ENCODE data around the gene OPN1MW2. TPM values are rescaled to one million over a fixed set of nuclear protein-coding genes. Genes with fewer than 3 reads are reported as not detected.
"Not testable (repeated sequence)": the region's sequence is repeated elsewhere in the genome, so short reads cannot be mapped to it uniquely, and the experiment has no call there.

OPN1MW2 gene
- total RNA-seq: not detected

DNA sequence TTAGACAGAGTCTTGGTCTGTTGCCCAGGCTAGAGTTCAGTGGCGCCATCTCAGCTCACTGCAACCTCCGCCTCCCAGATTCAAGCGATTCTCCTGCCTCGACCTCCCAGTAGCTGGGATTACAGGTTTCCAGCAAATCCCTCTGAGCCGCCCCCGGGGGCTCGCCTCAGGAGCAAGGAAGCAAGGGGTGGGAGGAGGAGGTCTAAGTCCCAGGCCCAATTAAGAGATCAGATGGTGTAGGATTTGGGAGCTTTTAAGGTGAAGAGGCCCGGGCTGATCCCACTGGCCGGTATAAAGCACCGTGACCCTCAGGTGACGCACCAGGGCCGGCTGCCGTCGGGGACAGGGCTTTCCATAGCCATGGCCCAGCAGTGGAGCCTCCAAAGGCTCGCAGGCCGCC lies at the start of gene OPN1MW2:
Gene OPN1MW2, plus strand, starts transcription at position 301 of the 400 bp plus-strand sequence. Its CDS starts 60 bp downstream, at position 361.
- H3K27ac Mint-ChIP-seq; intact Hi-C loops (cut with micrococcal nuclease); H3K36me3 Mint-ChIP-seq; H3K27me3 Mint-ChIP-seq; H3K4me1 Mint-ChIP-seq (ENCODE audit: low read depth); DNase-seq; H3K4me3 Mint-ChIP-seq; H3K9me3 Mint-ChIP-seq; POLR2A ChIA-PET; CTCF ChIA-PET: not testable (repeated sequence)

DNA sequence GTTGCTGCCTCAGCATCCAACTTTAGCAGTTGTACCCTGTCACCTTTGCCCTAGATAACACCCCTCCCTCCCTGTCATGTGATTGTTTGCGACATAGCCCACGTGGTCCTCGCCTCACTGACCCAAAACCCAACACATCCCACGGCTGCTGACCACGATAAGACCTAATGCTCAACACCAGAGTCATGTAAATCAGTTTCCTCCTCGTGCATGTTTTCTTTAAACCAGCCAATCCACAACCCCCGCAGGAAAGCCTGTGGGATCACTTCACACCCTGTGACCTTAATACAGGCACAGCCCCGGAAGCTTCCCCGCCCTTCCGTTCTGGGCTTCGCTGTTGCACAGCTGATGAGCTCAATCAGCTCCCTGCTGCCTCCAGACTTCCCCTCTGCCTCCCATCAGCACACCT lies 47.0 kb upstream of the OPN1MW2 start:
- H3K36me3 Mint-ChIP-seq; CTCF ChIA-PET; H3K27me3 Mint-ChIP-seq; H3K9me3 Mint-ChIP-seq; DNase-seq; POLR2A ChIA-PET; H3K4me1 Mint-ChIP-seq (ENCODE audit: low read depth); H3K4me3 Mint-ChIP-seq; H3K27ac Mint-ChIP-seq; intact Hi-C loops (cut with micrococcal nuclease): not testable (repeated sequence)

DNA sequence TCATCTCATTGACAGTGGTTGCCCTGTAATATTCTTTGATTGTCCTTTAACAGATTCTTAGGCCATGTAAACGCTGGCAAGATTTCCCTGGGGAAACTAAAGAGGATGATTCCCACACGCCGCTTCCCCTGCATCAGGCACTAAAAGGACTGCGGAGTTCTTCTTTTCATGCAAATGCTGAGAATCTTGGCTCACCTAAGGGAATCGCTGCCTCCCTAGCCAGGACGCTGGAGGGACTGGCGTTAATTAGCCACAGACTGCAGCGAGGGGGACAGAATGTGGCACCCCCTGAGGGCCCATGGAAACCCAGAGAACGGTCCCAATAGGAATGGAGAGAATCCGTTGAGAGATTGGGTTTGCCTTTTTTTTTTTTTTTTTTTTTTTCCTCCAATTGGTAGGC lies 45.2 kb upstream of the OPN1MW2 start:
- H3K9me3 Mint-ChIP-seq; H3K4me1 Mint-ChIP-seq (ENCODE audit: low read depth); POLR2A ChIA-PET; intact Hi-C loops (cut with micrococcal nuclease); H3K27ac Mint-ChIP-seq; CTCF ChIA-PET; H3K4me3 Mint-ChIP-seq; H3K27me3 Mint-ChIP-seq; H3K36me3 Mint-ChIP-seq; DNase-seq: not testable (repeated sequence)

DNA sequence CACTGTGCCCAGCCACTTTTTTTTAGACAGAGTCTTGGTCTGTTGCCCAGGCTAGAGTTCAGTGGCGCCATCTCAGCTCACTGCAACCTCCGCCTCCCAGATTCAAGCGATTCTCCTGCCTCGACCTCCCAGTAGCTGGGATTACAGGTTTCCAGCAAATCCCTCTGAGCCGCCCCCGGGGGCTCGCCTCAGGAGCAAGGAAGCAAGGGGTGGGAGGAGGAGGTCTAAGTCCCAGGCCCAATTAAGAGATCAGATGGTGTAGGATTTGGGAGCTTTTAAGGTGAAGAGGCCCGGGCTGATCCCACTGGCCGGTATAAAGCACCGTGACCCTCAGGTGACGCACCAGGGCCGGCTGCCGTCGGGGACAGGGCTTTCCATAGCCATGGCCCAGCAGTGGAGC lies 37.3 kb upstream of the OPN1MW2 start, which contains the start of gene OPN1MW:
Gene OPN1MW, plus strand, starts transcription at position 301 of the 400 bp plus-strand sequence. Its CDS starts 82 bp downstream, at position 383.
- DNase-seq; POLR2A ChIA-PET; CTCF ChIA-PET; H3K9me3 Mint-ChIP-seq; H3K4me1 Mint-ChIP-seq (ENCODE audit: low read depth); intact Hi-C loops (cut with micrococcal nuclease); H3K4me3 Mint-ChIP-seq; H3K27me3 Mint-ChIP-seq; H3K36me3 Mint-ChIP-seq; H3K27ac Mint-ChIP-seq: not testable (repeated sequence)

DNA sequence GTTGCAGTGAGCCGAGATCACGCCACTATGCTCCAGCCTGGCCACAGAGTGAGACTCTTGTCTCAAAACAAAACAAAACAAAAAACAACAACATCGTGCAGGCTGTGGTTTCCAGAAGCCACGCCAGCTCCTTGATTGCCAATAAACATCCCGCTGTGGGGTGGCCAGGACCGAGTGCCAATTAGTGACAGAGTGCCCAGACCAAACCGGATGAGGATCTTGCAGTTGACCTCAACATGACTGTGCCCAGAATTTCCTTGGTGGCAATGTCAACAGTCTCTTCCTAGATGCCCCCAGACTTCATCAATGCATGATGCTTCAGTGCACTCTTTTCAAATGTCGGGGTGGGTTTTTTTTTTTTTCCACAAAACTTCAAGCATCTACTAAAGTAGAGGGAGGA lies 35.8 kb upstream of the OPN1MW2 start:
- intact Hi-C loops (cut with micrococcal nuclease); POLR2A ChIA-PET; H3K27ac Mint-ChIP-seq; CTCF ChIA-PET; H3K4me1 Mint-ChIP-seq (ENCODE audit: low read depth); H3K4me3 Mint-ChIP-seq; H3K27me3 Mint-ChIP-seq; H3K36me3 Mint-ChIP-seq; DNase-seq; H3K9me3 Mint-ChIP-seq: not testable (repeated sequence)

DNA sequence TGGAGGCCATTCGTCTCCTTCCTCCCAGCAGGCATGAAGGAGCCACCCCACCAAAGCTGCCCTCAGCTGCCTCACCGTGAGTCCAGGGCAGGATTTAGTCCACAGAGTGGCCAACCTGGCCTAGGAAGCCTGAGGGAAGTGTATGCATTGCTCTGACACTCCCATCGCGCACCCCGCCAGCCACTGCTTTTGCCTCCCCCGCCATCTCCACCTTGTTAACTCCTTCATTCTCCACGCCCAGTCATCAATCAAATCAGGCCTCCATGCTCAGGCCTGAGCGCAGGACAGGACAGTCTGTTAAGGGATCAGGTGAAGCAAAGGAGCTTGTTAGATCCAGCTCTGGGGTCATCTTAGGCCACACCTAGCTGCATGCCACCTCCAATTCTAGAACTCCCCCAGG lies 26.7 kb upstream of the OPN1MW2 start:
- DNase-seq; H3K27me3 Mint-ChIP-seq; POLR2A ChIA-PET; intact Hi-C loops (cut with micrococcal nuclease); H3K27ac Mint-ChIP-seq; H3K36me3 Mint-ChIP-seq; H3K4me3 Mint-ChIP-seq; H3K4me1 Mint-ChIP-seq (ENCODE audit: low read depth); CTCF ChIA-PET; H3K9me3 Mint-ChIP-seq: not testable (repeated sequence)

DNA sequence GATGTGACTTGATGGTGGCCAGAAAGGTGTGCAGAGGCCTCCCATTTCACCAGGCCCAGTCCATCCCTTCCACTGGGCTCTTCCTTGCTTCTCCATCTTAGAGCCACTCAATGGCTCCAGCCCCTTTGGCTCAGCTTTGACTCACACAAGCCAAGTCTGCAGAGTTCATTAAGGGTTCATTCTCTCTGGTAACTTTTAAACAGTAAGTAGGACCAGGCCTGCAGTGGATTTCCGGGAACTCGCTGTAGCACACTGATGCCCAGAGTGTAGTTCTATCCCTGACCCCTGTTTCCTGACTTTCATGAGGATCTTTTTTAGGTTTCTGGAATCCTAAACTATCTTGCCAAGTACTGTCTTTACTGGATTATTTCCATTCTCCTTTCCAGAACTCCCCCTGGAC lies 25.2 kb upstream of the OPN1MW2 start:
- POLR2A ChIA-PET; intact Hi-C loops (cut with micrococcal nuclease); H3K9me3 Mint-ChIP-seq; H3K27ac Mint-ChIP-seq; H3K36me3 Mint-ChIP-seq; CTCF ChIA-PET; H3K27me3 Mint-ChIP-seq; H3K4me1 Mint-ChIP-seq (ENCODE audit: low read depth); DNase-seq; H3K4me3 Mint-ChIP-seq: not testable (repeated sequence)

DNA sequence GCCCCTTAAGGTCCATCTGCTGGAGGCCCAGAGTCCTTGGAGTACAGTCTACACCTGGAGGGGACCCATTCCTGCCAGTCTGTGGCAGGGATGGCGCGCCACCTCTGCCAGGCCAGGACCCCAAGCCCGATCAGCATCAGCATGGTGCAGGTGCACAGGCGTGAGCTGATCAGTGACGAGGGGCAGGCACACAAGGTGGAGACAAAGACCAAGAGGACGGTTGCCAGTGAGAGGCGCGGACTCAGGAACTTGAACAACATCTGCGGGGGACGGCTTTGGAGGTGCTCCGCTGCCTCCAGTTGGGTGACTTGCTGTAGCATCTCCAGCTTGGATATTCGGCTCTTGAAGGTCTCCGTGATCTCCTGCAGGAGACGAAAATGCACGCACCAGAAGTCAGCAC lies 23.1 kb upstream of the OPN1MW2 start:
- CTCF ChIA-PET; H3K27me3 Mint-ChIP-seq; POLR2A ChIA-PET; H3K27ac Mint-ChIP-seq; intact Hi-C loops (cut with micrococcal nuclease); H3K4me3 Mint-ChIP-seq; H3K4me1 Mint-ChIP-seq (ENCODE audit: low read depth); DNase-seq; H3K9me3 Mint-ChIP-seq; H3K36me3 Mint-ChIP-seq: not testable (repeated sequence)

DNA sequence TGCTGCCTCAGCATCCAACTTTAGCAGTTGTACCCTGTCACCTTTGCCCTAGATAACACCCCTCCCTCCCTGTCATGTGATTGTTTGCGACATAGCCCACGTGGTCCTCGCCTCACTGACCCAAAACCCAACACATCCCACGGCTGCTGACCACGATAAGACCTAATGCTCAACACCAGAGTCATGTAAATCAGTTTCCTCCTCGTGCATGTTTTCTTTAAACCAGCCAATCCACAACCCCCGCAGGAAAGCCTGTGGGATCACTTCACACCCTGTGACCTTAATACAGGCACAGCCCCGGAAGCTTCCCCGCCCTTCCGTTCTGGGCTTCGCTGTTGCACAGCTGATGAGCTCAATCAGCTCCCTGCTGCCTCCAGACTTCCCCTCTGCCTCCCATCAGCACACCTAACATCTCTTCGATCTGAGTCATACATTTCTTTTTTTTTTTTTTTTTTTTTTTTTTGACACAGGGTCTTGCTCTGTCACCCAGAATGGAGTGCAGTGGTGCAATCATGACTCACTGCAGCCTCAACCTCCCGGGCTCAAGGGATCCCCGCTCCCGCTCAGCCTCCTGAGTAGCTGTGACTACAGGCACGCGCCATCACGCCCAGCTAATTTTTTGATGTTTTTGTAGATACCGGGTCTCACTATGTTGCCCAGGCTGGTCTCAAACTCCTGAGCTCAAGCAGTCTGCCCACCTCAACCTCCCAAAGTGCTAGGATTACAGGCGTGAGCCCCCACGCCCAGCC lies 9.7 kb upstream of the OPN1MW2 start:
- H3K4me3 Mint-ChIP-seq; CTCF ChIA-PET; intact Hi-C loops (cut with micrococcal nuclease): not testable (repeated sequence)

DNA sequence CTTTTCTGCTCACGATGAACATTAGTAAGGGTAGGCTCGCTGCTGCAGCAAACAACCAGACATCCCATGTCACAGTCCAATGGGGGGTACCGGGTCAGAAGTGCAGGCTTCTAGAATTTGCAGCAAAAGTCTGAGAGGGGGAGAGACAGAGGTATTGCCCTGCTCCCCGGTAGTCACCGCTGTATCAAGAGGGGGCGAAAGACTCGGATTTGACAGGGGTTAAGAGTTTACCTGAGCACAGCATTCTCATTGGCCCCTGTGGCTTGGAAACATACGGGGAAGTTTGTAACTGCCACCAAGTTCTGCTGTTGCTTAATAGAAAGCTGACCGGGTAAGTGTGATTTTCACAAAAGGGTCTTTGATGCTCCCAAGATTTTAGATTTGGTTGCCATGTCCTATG lies 8.5 kb upstream of the OPN1MW2 start:
- CTCF ChIA-PET; H3K27me3 Mint-ChIP-seq; H3K4me3 Mint-ChIP-seq; DNase-seq; H3K36me3 Mint-ChIP-seq; H3K4me1 Mint-ChIP-seq (ENCODE audit: low read depth); intact Hi-C loops (cut with micrococcal nuclease); POLR2A ChIA-PET; H3K9me3 Mint-ChIP-seq; H3K27ac Mint-ChIP-seq: not testable (repeated sequence)

More for the DNA sequence above, 9.7 kb upstream of the OPN1MW2 start:
- H3K27me3 Mint-ChIP-seq; H3K4me1 Mint-ChIP-seq (ENCODE audit: low read depth); DNase-seq; H3K9me3 Mint-ChIP-seq; POLR2A ChIA-PET; H3K36me3 Mint-ChIP-seq; H3K27ac Mint-ChIP-seq: not testable (repeated sequence)

DNA sequence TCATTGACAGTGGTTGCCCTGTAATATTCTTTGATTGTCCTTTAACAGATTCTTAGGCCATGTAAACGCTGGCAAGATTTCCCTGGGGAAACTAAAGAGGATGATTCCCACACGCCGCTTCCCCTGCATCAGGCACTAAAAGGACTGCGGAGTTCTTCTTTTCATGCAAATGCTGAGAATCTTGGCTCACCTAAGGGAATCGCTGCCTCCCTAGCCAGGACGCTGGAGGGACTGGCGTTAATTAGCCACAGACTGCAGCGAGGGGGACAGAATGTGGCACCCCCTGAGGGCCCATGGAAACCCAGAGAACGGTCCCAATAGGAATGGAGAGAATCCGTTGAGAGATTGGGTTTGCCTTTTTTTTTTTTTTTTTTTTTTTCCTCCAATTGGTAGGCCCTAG lies 8.1 kb upstream of the OPN1MW2 start:
- intact Hi-C loops (cut with micrococcal nuclease); H3K9me3 Mint-ChIP-seq; H3K27me3 Mint-ChIP-seq; H3K27ac Mint-ChIP-seq; H3K36me3 Mint-ChIP-seq; POLR2A ChIA-PET; DNase-seq; H3K4me1 Mint-ChIP-seq (ENCODE audit: low read depth); CTCF ChIA-PET; H3K4me3 Mint-ChIP-seq: not testable (repeated sequence)

DNA sequence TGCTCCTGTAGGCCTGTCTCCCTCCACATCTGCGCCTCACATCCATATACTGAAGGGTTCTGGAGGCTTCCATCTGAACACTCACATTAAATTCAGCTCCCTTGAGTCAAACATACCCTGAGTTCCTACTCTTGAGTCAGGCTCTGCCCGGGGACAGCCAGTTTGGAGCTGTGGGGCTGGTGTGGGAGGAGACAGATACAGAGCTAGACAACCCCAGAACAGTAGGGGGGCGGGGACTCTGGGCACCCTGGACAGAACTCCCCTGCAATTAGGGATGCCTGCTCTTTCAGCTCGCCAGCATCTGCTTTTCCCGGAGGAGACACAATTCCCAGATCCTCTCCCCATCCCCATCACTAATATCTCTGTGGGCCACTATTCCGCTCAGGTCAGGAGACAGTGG lies 5.7 kb downstream of the OPN1MW2 start:
- H3K36me3 Mint-ChIP-seq; DNase-seq; H3K27me3 Mint-ChIP-seq; POLR2A ChIA-PET; H3K4me1 Mint-ChIP-seq (ENCODE audit: low read depth); H3K27ac Mint-ChIP-seq; H3K9me3 Mint-ChIP-seq; CTCF ChIA-PET; intact Hi-C loops (cut with micrococcal nuclease); H3K4me3 Mint-ChIP-seq: not testable (repeated sequence)

DNA sequence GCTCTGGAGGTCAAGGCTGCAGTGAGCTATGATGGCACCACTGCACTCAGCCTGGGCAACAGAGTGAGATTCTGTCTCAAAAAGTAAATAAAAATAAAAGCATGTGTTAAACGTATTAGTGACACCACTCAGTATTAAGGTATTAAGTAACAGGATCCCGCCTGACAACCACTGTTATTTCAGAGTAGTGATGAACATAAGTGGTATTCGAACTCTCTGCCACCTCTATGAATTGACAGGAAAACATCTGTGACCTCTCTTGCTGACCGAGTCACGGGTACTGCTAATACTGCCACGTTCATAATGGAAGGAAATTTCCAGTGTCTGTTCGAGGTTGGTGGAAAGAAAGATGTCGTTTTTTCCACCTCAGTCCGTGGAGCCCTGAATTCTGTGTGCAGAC lies 7.2 kb downstream of the OPN1MW2 start:
- H3K9me3 Mint-ChIP-seq; H3K27ac Mint-ChIP-seq; H3K4me1 Mint-ChIP-seq (ENCODE audit: low read depth); CTCF ChIA-PET; H3K4me3 Mint-ChIP-seq; H3K36me3 Mint-ChIP-seq; H3K27me3 Mint-ChIP-seq; intact Hi-C loops (cut with micrococcal nuclease); DNase-seq; POLR2A ChIA-PET: not testable (repeated sequence)
